ENCODE results near the gene TMBIM1. TPM values are rescaled to one million over a fixed set of nuclear protein-coding genes. Genes with fewer than 3 reads are reported as not detected.

The TMBIM1 gene
- total RNA-seq, 2 experiments from 2014 or later: 51.1 to 54.0 TPM

- peaks cover 7% of the 10 kb centered on the region for H3K27me3 Mint-ChIP-seq
- no peak overlapping the region for H3K27ac Mint-ChIP-seq
- intact Hi-C loops (cut with DNase I, micrococcal nuclease): loop anchor here in 1 of 2 experiments (1.0 kb wide), 1 partner anchor 10 kb away; no protein-coding TSS in a partner anchor
- ChIA-PET POLR2A (no interaction called here), CTCF (interaction anchor here (0.8 to 0.9 kb wide), 2 partner anchors 15 to 55 kb away, joined by 3 read pairs; no protein-coding TSS in a partner anchor)
- ATAC-seq (no peak), DNase-seq (no peak)
- no peaks in the 10 kb centered on the region for H3K36me3 Mint-ChIP-seq (ENCODE audit: low read depth)
- H3K4me1 Mint-ChIP-seq: peaks cover 21% of the 10 kb centered on the region
- no peak overlapping the region for H3K4me3 Mint-ChIP-seq
- H3K9me3 Mint-ChIP-seq (ENCODE audit: low read depth): no peaks in the 10 kb centered on the region
These were observed 35.3 kb upstream of the TMBIM1 start for GRCh38 chr2:218327451-218328210.

GRCh38 chr2:218326315-218326714 lies 34.0 kb upstream of the TMBIM1 start:
- peaks cover 7% of the 10 kb centered on the region for H3K27me3 Mint-ChIP-seq
- intact Hi-C loops (cut with DNase I, micrococcal nuclease): no loop called here
- DNase-seq (no peak), ATAC-seq (no peak)
- ChIA-PET POLR2A (no interaction called here), CTCF (interaction anchor here (0.8 kb wide), 1 partner anchor 28 kb away, joined by 3 read pairs; no protein-coding TSS in a partner anchor)
- peaks cover 27% of the 10 kb centered on the region for H3K4me1 Mint-ChIP-seq
- H3K36me3 Mint-ChIP-seq (ENCODE audit: low read depth): no peaks in the 10 kb centered on the region
- H3K4me3 Mint-ChIP-seq: no peak overlapping the region
- no peak overlapping the region for H3K27ac Mint-ChIP-seq
- H3K9me3 Mint-ChIP-seq (ENCODE audit: low read depth): no peaks in the 10 kb centered on the region

- CTCF ChIA-PET: interaction anchor here (0.7 to 0.8 kb wide), 2 partner anchors 34 to 45 kb away, joined by 3 read pairs; no protein-coding TSS in a partner anchor
- intact Hi-C loops (cut with DNase I, micrococcal nuclease): no loop called here
- peaks cover 7% of the 10 kb centered on the region for H3K27me3 Mint-ChIP-seq
- no peak overlapping the region for H3K27ac Mint-ChIP-seq
- no peaks in the 10 kb centered on the region for H3K36me3 Mint-ChIP-seq (ENCODE audit: low read depth)
- DNase-seq (no peak), ATAC-seq (no peak)
- peak overlapping the region; percentile 18 for H3K4me3 Mint-ChIP-seq
- POLR2A ChIA-PET: no interaction called here
- H3K4me1 Mint-ChIP-seq: peaks cover 32% of the 10 kb centered on the region
- no peaks in the 10 kb centered on the region for H3K9me3 Mint-ChIP-seq (ENCODE audit: low read depth)
These were observed 33.4 kb upstream of the TMBIM1 start for GRCh38 chr2:218325566-218326160.

GRCh38 chr2:218323526-218324472 lies 31.5 kb upstream of the TMBIM1 start:
- DNase-seq: no peak
- Mint-ChIP-seq H3K36me3 (ENCODE audit: low read depth) (no peaks in the 10 kb centered on the region), H3K27ac (no peak overlapping the region), H3K27me3 (peaks cover 7% of the 10 kb centered on the region), H3K4me1 (peaks cover 34% of the 10 kb centered on the region), H3K4me3 (peak overlapping the region; percentile 69), H3K9me3 (ENCODE audit: low read depth) (no peaks in the 10 kb centered on the region)
- intact Hi-C loops (cut with DNase I, micrococcal nuclease): no loop called here
- no peak for ATAC-seq
- CTCF ChIA-PET: interaction anchor here (0.5 to 0.7 kb wide), 3 partner anchors 62 to 698 kb away, joined by 3 read pairs; no protein-coding TSS in a partner anchor
- POLR2A ChIA-PET: interaction anchor here (1.4 kb wide), 1 partner anchor 83 kb away, joined by 3 read pairs; no protein-coding TSS in a partner anchor

- ATAC-seq (peak; percentile 78), DNase-seq (peak; percentile 55)
- peak overlapping the region; percentile 69 for H3K4me3 Mint-ChIP-seq
- no peaks in the 10 kb centered on the region for H3K36me3 Mint-ChIP-seq (ENCODE audit: low read depth)
- peaks cover 39% of the 10 kb centered on the region for H3K4me1 Mint-ChIP-seq
- intact Hi-C loops (cut with DNase I, micrococcal nuclease): no loop called here
- H3K27ac Mint-ChIP-seq: no peak overlapping the region
- ChIA-PET POLR2A (interaction anchor here (1.4 kb wide), 1 partner anchor 84 kb away, joined by 3 read pairs; no protein-coding TSS in a partner anchor), CTCF (interaction anchor here (0.5 to 1.7 kb wide), 2 partner anchors 24 to 699 kb away, joined by 3 to 8 read pairs; no protein-coding TSS in a partner anchor)
- no peaks in the 10 kb centered on the region for H3K9me3 Mint-ChIP-seq (ENCODE audit: low read depth)
- H3K27me3 Mint-ChIP-seq: peaks cover 7% of the 10 kb centered on the region
These were observed 30.6 kb upstream of the TMBIM1 start for GRCh38 chr2:218322768-218323525.

GRCh38 chr2:218320704-218321336 lies 28.5 kb upstream of the TMBIM1 start:
- ChIA-PET CTCF (interaction anchor here (0.7 to 1.7 kb wide), 4 partner anchors 19 to 184 kb away, joined by 4 to 8 read pairs (median 4); no protein-coding TSS in a partner anchor), POLR2A (interaction anchor here (0.5 to 0.7 kb wide), 2 partner anchors 66 to 194 kb away, joined by 3 to 4 read pairs; no protein-coding TSS in a partner anchor)
- DNase-seq (no peak), ATAC-seq (no peak)
- Mint-ChIP-seq H3K4me1 (peaks cover 50% of the 10 kb centered on the region), H3K9me3 (ENCODE audit: low read depth) (no peaks in the 10 kb centered on the region), H3K27me3 (peaks cover 7% of the 10 kb centered on the region), H3K36me3 (ENCODE audit: low read depth) (peaks cover 3% of the 10 kb centered on the region), H3K4me3 (no peak overlapping the region), H3K27ac (no peak overlapping the region)
- intact Hi-C loops (cut with DNase I, micrococcal nuclease): no loop called here

GRCh38 chr2:218319813-218320365 lies 27.6 kb upstream of the TMBIM1 start:
- intact Hi-C loops (cut with DNase I, micrococcal nuclease): no loop called here
- no peak for ATAC-seq
- no peak overlapping the region for H3K27ac Mint-ChIP-seq
- peaks cover 3% of the 10 kb centered on the region for H3K36me3 Mint-ChIP-seq (ENCODE audit: low read depth)
- H3K9me3 Mint-ChIP-seq (ENCODE audit: low read depth): no peaks in the 10 kb centered on the region
- DNase-seq: no peak
- H3K4me3 Mint-ChIP-seq: no peak overlapping the region
- ChIA-PET CTCF (interaction anchor here (0.7 to 0.9 kb wide), 2 partner anchors 18 to 185 kb away, joined by 4 to 5 read pairs; no protein-coding TSS in a partner anchor), POLR2A (no interaction called here)
- peaks cover 7% of the 10 kb centered on the region for H3K27me3 Mint-ChIP-seq
- H3K4me1 Mint-ChIP-seq: peaks cover 54% of the 10 kb centered on the region

- intact Hi-C loops (cut with DNase I, micrococcal nuclease): no loop called here
- CTCF ChIA-PET: interaction anchor here (0.8 to 1.0 kb wide), 2 partner anchors 26 to 75 kb away, joined by 3 to 4 read pairs; partner anchors contain the start of gene TMBIM1
These were observed 25.9 kb upstream of the TMBIM1 start for GRCh38 chr2:218318241-218318640.

GRCh38 chr2:218317835-218318234 lies 25.5 kb upstream of the TMBIM1 start:
- Mint-ChIP-seq H3K36me3 (ENCODE audit: low read depth) (peaks cover 3% of the 10 kb centered on the region), H3K4me3 (no peak overlapping the region), H3K4me1 (peaks cover 45% of the 10 kb centered on the region), H3K27ac (no peak overlapping the region), H3K9me3 (ENCODE audit: low read depth) (no peaks in the 10 kb centered on the region), H3K27me3 (no peaks in the 10 kb centered on the region)
- ATAC-seq (no peak), DNase-seq (peak; percentile 30)
- intact Hi-C loops (cut with DNase I, micrococcal nuclease): no loop called here
- CTCF ChIA-PET: interaction anchor here (0.8 to 1.0 kb wide), 2 partner anchors 25 to 76 kb away, joined by 3 to 4 read pairs; partner anchors contain the start of gene TMBIM1
- POLR2A ChIA-PET: interaction anchor here (0.5 kb wide), 1 partner anchor 59 kb away, joined by 15 read pairs; no protein-coding TSS in a partner anchor

More at GRCh38 chr2:218318241-218318640, 25.9 kb upstream of the TMBIM1 start:
- DNase-seq (no peak), ATAC-seq (no peak)
- H3K36me3 Mint-ChIP-seq (ENCODE audit: low read depth): peaks cover 3% of the 10 kb centered on the region
- no peak overlapping the region for H3K4me3 Mint-ChIP-seq
- peak overlapping the region; percentile 53 for H3K27ac Mint-ChIP-seq
- no peaks in the 10 kb centered on the region for H3K9me3 Mint-ChIP-seq (ENCODE audit: low read depth)
- H3K27me3 Mint-ChIP-seq: no peaks in the 10 kb centered on the region
- POLR2A ChIA-PET: no interaction called here
- H3K4me1 Mint-ChIP-seq: peaks cover 45% of the 10 kb centered on the region

GRCh38 chr2:218317303-218317630 lies 25.0 kb upstream of the TMBIM1 start:
- Mint-ChIP-seq H3K4me3 (no peak overlapping the region), H3K4me1 (peaks cover 42% of the 10 kb centered on the region), H3K27me3 (no peaks in the 10 kb centered on the region), H3K27ac (peak overlapping the region; percentile 62), H3K9me3 (ENCODE audit: low read depth) (no peaks in the 10 kb centered on the region), H3K36me3 (ENCODE audit: low read depth) (peaks cover 3% of the 10 kb centered on the region)
- ChIA-PET CTCF (interaction anchor here (0.8 to 2.9 kb wide), 3 partner anchors 15 to 76 kb away, joined by 3 to 12 read pairs (median 4); partner anchors contain the start of gene TMBIM1), POLR2A (interaction anchor here (0.5 kb wide), 1 partner anchor 60 kb away, joined by 15 read pairs; no protein-coding TSS in a partner anchor)
- ATAC-seq (no peak), DNase-seq (no peak)
- intact Hi-C loops (cut with DNase I, micrococcal nuclease): no loop called here

Data from activated CD4-positive, alpha-beta T cell treated with anti-CD3 and anti-CD28 coated beads for 36 hours (primary cell).